K562 treated with DMSO at 1 percent for 24 hours (cell line): ENCODE data around the gene VPS25. TPM values are rescaled to one million over a fixed set of nuclear protein-coding genes. Genes with fewer than 3 reads are reported as not detected.

Experiments used
- total RNA-seq: library from RNA; unstranded; fragments of 300-600 nt; gene quantifications from 2 replicates; pipeline ENCODE4 v1.2.3, GENCODE V29; 2022; ENCODE audit warnings: low read depth; ENCODE audit not compliant: insufficient read depth

Gene VPS25
- 155 and 161 TPM in 2 replicates for total RNA-seq

GRCh38 chr17:42773290-42774035 is at the start of gene VPS25:
VPS25 (plus strand) TSS chr17:42773449; CDS start chr17:42773476, 27 bp downstream.

GRCh38 chr17:42744806-42745617 is 28.2 kb upstream of the VPS25 start, which contains the start of gene EZH1:
EZH1 (minus strand) TSS chr17:42745040; CDS start chr17:42728941, 16,099 bp downstream.

DNA sequence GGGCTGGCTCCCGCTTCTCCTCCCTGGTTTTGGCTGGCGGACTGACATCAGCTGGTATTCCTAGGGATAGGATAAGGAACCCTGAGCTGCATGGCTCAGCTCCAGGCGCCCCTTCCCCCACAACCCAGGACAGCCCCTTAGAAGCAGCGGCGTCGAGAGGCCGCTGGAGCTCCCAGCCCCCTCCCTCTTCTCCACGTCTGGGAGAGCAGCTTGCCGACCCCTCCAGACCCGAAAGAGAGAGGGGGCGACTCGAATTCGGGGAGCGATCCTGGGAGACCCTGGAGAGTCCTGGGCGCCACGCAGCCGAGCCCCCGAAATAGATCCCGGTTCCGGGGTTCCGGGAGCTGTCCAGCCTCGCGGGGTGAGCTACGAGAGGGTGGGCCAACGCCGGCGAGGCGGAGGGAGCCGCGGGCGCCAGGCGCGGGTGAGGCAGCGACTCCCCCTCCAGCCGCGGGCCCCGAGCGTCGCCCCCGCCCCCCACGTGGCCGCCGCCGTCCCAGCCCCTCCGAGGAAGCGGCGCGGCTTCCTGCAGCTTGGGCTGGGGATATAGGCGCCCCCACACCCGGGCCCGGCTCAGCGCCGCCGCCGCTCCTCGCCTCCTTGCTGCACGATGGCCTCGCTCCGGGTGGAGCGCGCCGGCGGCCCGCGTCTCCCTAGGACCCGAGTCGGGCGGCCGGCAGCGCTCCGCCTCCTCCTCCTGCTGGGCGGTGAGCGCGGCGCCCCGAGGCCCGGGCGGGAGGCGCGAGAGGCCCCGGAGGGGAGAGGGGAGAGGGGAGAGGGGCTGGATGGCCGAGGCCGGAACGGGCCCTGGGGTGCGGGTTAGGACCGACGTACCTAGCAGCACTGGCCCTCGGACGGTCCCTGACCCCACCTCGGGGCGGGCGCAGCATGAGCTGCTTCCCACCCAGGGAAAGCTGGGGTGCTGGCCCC is 12.3 kb upstream of the VPS25 start, which contains the start of gene RAMP2:
RAMP2 (plus strand) TSS at position 576 of the 930 bp plus-strand sequence; CDS start at position 611, 35 bp downstream.

DNA sequence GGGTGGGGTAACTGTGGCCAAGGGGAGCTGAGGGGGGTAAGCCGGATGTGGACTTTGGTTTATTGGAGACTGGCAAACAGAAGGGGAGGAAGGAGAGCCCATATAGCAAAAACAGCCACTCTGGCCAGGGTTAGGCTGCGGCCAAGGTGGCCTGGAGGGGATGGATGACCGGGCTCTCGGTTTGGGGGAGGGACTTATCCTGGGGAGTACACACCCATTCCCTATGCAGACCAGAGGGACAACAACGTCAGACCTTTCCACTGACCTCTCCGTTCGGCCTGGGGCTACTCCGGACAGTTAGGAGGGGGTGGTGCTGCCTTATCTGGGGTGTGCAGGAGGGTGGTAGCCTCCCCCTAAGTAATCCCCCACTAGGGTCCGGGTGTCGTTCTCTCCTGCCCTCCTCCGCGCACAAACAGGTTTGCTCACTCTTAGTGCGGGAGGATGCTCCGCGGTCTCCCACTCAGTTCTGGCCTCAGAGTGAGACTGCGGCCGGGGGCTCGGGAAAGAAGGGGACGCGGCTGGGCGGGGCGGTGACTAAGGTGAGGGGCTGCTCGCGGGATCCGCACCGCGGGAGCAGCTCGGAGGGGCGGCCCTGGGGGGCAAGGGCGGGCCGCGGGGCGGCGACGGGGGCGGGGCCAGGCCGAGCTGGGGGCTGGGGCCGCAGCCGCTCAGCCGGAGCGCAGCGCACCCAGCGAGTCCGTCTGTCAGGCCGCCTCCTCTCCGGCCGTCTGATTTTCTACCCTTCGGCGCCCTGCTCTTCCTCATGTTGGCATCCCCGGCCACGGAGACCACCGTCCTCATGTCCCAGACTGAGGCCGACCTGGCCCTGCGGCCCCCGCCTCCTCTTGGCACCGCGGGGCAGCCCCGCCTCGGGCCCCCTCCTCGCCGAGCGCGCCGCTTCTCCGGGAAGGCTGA is 6.9 kb downstream of the VPS25 start, which contains the start of gene WNK4:
WNK4 (plus strand) TSS at position 675 of the 915 bp plus-strand sequence; CDS start at position 764, 89 bp downstream.

GRCh38 chr17:42798383-42799380 is 25.4 kb downstream of the VPS25 start, which contains the start of the genes CNTD1 and COA3:
CNTD1 (plus strand) TSS chr17:42798861; CDS start chr17:42799068, 207 bp downstream.
COA3 (minus strand) TSS chr17:42798704; CDS start chr17:42798681, 23 bp downstream.

Other genes with a start within 250 kb of the VPS25 start
- gene NAGLU, start 237.2 kb upstream of the VPS25 start, total RNA-seq: 23.6 and 24.1 TPM in 2 replicates
- 7.3 and 15.9 TPM in 2 replicates for gene HSD17B1, start 220.5 kb upstream of the VPS25 start, total RNA-seq
- gene COASY, start 211.3 kb upstream of the VPS25 start, total RNA-seq: 129 and 133 TPM in 2 replicates
- gene MLX, start 206.3 kb upstream of the VPS25 start, total RNA-seq: 40.3 and 43.2 TPM in 2 replicates
- 45.6 and 52.2 TPM in 2 replicates for gene PSMC3IP, start 195.7 kb upstream of the VPS25 start, total RNA-seq
- 25.5 and 26.8 TPM in 2 replicates for gene RETREG3, start 164.1 kb upstream of the VPS25 start, total RNA-seq
- gene TUBG1, start 163.8 kb upstream of the VPS25 start, total RNA-seq: 193 and 202 TPM in 2 replicates
- gene TUBG2, start 114.2 kb upstream of the VPS25 start, total RNA-seq: not detected in 2 replicates
- 60.2 and 68.6 TPM in 2 replicates for gene PLEKHH3, start 96.5 kb upstream of the VPS25 start, total RNA-seq
- 14.6 and 19.4 TPM in 2 replicates for gene CCR10, start 91.6 kb upstream of the VPS25 start, total RNA-seq
- 3.1 TPM in 2 replicates for gene CNTNAP1, start 90.9 kb upstream of the VPS25 start, total RNA-seq
- 16.8 and 17.2 TPM in 2 replicates for gene EZH1, start 28.4 kb upstream of the VPS25 start, total RNA-seq
- gene RAMP2, start 12.2 kb upstream of the VPS25 start, total RNA-seq: not detected in 2 replicates
- 6.2 and 6.8 TPM in 2 replicates for gene WNK4, start 7.2 kb downstream of the VPS25 start, total RNA-seq
- gene COA3, start 25.3 kb downstream of the VPS25 start, total RNA-seq: 66.2 and 80.9 TPM in 2 replicates
- 0.37 and 0.80 TPM in 2 replicates for gene CNTD1, start 25.4 kb downstream of the VPS25 start, total RNA-seq
- gene BECN1, start 50.8 kb downstream of the VPS25 start, total RNA-seq: 39.2 and 41.3 TPM in 2 replicates
- gene PSME3, start 59.9 kb downstream of the VPS25 start, total RNA-seq: 115 and 117 TPM in 2 replicates
- 2.2 and 2.9 TPM in 2 replicates for gene AOC2, start 71.1 kb downstream of the VPS25 start, total RNA-seq
- 1.7 and 2.0 TPM in 2 replicates for gene AOC3, start 77.8 kb downstream of the VPS25 start, total RNA-seq
- gene G6PC1, start 127.3 kb downstream of the VPS25 start, total RNA-seq: not detected in 2 replicates
- gene AARSD1, start 191.0 kb downstream of the VPS25 start, total RNA-seq: 23.9 and 24.7 TPM in 2 replicates
- gene PTGES3L, start 206.6 kb downstream of the VPS25 start, total RNA-seq: 0.73 and 1.0 TPM in 2 replicates
- gene RUNDC1, start 207.1 kb downstream of the VPS25 start, total RNA-seq: 17.0 and 19.9 TPM in 2 replicates
- gene RPL27, start 225.0 kb downstream of the VPS25 start, total RNA-seq: 4,273 and 4,634 TPM in 2 replicates
- 75.5 and 79.6 TPM in 2 replicates for gene IFI35, start 233.3 kb downstream of the VPS25 start, total RNA-seq
- 429 and 434 TPM in 2 replicates for gene VAT1, start 248.9 kb downstream of the VPS25 start, total RNA-seq